ENCODE measurements around the gene RIMKLB. TPM values are rescaled to one million over a fixed set of nuclear protein-coding genes. Genes with fewer than 3 reads are reported as not detected.
A peak's percentile ranks its signal among the peaks of the same experiment; 100 is the strongest.
"Not testable (repeated sequence)": the region's sequence is repeated elsewhere in the genome, so short reads cannot be mapped to it uniquely, and the experiment has no call there.

Gene RIMKLB
- total RNA-seq, 1 donor from 2014 or later, result 59.8 TPM

DNA sequence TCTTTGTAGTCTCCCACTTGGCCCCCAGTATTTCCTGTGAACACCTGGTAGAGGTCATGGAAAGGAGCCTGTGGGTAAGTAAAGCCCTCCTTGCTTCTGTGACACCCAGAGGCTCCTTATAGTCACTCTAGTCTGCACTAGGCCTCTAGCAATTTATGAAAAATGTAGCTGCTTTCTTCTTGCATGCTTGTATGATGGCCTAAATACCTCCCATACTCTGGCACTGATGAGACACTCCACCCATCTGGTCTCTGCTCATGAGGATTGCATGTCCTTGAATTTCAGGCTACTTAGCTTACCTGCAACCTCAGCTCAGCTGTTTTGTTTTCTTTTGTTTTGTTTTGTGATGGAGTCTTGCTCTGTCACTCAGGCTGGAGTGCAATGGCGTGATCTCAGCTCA, 120.1 kb downstream of the RIMKLB start:
- Mint-ChIP-seq H3K36me3 (peaks cover 5% of the 10 kb centered on the region), H3K4me3 (peak overlapping the region; percentile 9), H3K27ac (peak overlapping the region; percentile 71), H3K9me3 (peaks cover 7% of the 10 kb centered on the region), H3K4me1 (ENCODE audit: unreplicated experiment) (no peaks in the 10 kb centered on the region), H3K27me3 (no peaks in the 10 kb centered on the region)
- DNase-seq (ENCODE audit: extremely low spot score, unreplicated experiment), result no peak
- no peak for TF ChIP-seq CTCF (conservative IDR thresholded peaks at IDR 0.05)

DNA sequence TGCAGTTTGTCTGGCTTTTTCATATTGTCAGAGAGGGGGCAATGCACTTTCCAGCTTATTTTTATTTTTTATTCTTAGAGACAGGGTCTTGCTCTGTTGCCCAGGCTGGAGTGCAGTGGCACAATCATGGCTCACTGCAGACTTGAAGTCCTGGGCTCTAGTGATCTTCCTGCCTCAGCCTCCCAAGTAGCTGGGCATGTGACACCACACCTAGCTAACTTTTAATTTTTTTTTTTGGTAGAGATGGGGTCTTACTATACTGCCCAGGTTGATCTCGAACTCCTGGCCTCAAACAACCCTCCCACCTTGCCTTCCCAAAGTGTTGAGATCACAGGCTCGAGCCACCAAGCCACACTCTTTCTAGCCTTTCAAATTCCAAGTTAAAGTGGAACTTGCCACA, 120.7 kb downstream of the RIMKLB start:
- TF ChIP-seq CTCF (conservative IDR thresholded peaks at IDR 0.05), result no peak
- Mint-ChIP-seq H3K9me3 (peaks cover 7% of the 10 kb centered on the region), H3K4me3 (no peak overlapping the region), H3K27ac (peak overlapping the region; percentile 93), H3K4me1 (ENCODE audit: unreplicated experiment) (no peaks in the 10 kb centered on the region), H3K27me3 (no peaks in the 10 kb centered on the region), H3K36me3 (peaks cover 5% of the 10 kb centered on the region)
- DNase-seq (ENCODE audit: extremely low spot score, unreplicated experiment), result no peak

- Mint-ChIP-seq H3K4me1 (ENCODE audit: unreplicated experiment) (no peaks in the 10 kb centered on the region), H3K36me3 (peaks cover 5% of the 10 kb centered on the region), H3K4me3 (peak overlapping the region; percentile 62), H3K27me3 (no peaks in the 10 kb centered on the region), H3K9me3 (peaks cover 7% of the 10 kb centered on the region), H3K27ac (peak overlapping the region; percentile 93)
- TF ChIP-seq CTCF (conservative IDR thresholded peaks at IDR 0.05), result no peak
- no peak for DNase-seq (ENCODE audit: extremely low spot score, unreplicated experiment)
These were observed 121.8 kb downstream of the RIMKLB start for GRCh38 chr12:8819666-8819980.

DNA sequence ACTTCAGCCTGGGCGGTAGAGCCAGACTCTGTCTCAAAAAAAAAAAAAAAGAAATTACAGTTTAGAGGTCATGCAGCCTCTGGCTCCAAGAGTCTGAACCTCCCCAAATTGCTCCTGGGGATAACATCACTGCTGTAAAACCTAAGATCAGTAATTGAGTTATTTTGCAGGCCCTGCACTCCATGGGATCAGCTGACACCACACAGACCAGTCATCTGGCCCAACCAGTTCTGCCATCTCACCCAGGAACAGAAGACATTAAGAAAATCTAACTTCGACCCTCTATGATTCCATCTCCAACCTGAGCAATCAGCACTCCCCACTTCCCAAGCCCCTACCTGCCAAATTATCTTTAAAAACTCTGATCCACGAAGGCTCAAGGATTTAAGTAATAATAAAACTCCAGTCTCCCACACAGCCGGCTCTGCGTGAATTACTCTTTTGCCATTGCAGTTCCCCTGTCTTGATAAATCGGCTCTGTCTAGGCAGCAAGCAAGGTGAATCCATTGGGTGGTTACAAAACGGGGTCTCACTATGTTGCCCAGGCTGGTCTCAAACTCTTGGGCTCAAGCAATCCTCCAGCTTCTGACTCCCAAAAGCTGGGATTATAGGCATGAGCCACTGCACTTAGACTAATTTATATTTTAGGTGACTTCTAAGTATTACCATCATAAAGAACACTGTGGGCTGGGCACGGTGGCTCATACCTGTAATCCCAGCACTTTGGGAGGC, 123.1 kb downstream of the RIMKLB start:
- DNase-seq (ENCODE audit: extremely low spot score, unreplicated experiment); H3K36me3 Mint-ChIP-seq; H3K4me1 Mint-ChIP-seq (ENCODE audit: unreplicated experiment); H3K9me3 Mint-ChIP-seq; H3K27me3 Mint-ChIP-seq: not testable (repeated sequence)
- peak overlapping the region; percentile 93 for H3K27ac Mint-ChIP-seq
- H3K4me3 Mint-ChIP-seq, result peak overlapping the region; percentile 59

DNA sequence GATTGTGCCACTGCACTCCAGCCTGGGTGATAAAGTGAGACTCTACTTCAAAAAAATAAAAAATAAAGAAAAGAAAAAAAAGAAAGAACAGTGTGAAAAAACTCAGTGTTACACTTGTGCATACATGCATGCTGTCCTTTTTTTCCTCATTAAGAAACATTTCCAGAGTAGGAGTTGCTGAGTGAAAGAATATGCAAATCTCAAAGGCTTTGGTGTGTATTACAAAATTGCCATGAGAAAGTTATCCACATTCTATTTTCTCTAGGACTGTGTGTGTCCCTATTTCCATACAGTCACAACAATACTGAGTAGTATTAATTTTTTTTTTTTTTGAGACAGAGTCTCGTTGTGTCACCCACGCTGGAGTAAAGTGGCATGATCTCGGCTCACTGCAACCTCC, 123.8 kb downstream of the RIMKLB start:
- Mint-ChIP-seq H3K27me3 (no peaks in the 10 kb centered on the region), H3K4me3 (no peak overlapping the region), H3K4me1 (ENCODE audit: unreplicated experiment) (no peaks in the 10 kb centered on the region), H3K36me3 (peaks cover 3% of the 10 kb centered on the region), H3K9me3 (peaks cover 7% of the 10 kb centered on the region), H3K27ac (peak overlapping the region; percentile 93)
- DNase-seq (ENCODE audit: extremely low spot score, unreplicated experiment), result no peak
- TF ChIP-seq CTCF (conservative IDR thresholded peaks at IDR 0.05), result no peak

GRCh38 chr12:8822298-8822697, 124.5 kb downstream of the RIMKLB start, which contains the start of gene A2ML1:
Gene A2ML1 (plus strand): TSS chr12:8822621. CDS start chr12:8822652, 31 bp downstream.
- Mint-ChIP-seq H3K4me3 (peak within 1 kb of the TSS; percentile 64), H3K27me3 (no peaks in the 10 kb centered on the region), H3K4me1 (ENCODE audit: unreplicated experiment) (no peaks in the 10 kb centered on the region), H3K36me3 (peaks cover 2% of the 10 kb centered on the region), H3K27ac (peak within 1 kb of the TSS; percentile 94), H3K9me3 (peaks cover 9% of the 10 kb centered on the region)
- no peak for DNase-seq (ENCODE audit: extremely low spot score, unreplicated experiment)
- no peak for TF ChIP-seq CTCF (conservative IDR thresholded peaks at IDR 0.05)
